GM23248 (cell line): ENCODE results near the gene ARHGAP26. TPM values are rescaled to one million over a fixed set of nuclear protein-coding genes. Genes with fewer than 3 reads are reported as not detected.
A peak's percentile ranks its signal among the peaks of the same experiment; 100 is the strongest.

Source experiments
- DNase-seq: peaks from one replicate; pipeline ENCODE4 v3.0.0-alpha.2; 2015
- H2AFZ ChIP-seq: fragments of 200-600 bp; sonication (generic); 2 replicates; pipeline ENCODE4 v1.6.1; 2016; ENCODE audit warnings: antibody characterized with exemption
- H3F3A ChIP-seq: fragments of 200-600 bp; sonication (generic); 2 replicates; pipeline ENCODE4 v1.6.1; 2016; ENCODE audit warnings: mild to moderate bottlenecking, antibody characterized with exemption, mixed run types; ENCODE audit not compliant: insufficient read depth
- H3K27ac ChIP-seq: fragments of 200-600 bp; sonication (generic); 2 replicates; pipeline ENCODE4 v1.5.1; 2016; ENCODE audit warnings: mild to moderate bottlenecking
- H3K27me3 ChIP-seq: fragments of 200-600 bp; sonication (generic); replicated peaks from 2 replicates; pipeline ENCODE4 v1.6.1; 2016; ENCODE audit warnings: mild to moderate bottlenecking; ENCODE audit not compliant: insufficient read depth
- H3K36me3 ChIP-seq: fragments of 200-600 bp; sonication (generic); 2 replicates; pipeline ENCODE4 v1.6.1; 2016; ENCODE audit warnings: low read depth, mild to moderate bottlenecking
- H3K4me1 ChIP-seq: fragments of 200-600 bp; sonication (generic); 2 replicates; pipeline ENCODE4 v1.6.1; 2016; ENCODE audit warnings: mild to moderate bottlenecking; ENCODE audit not compliant: insufficient read depth
- H3K4me2 ChIP-seq: fragments of 200-600 bp; sonication (generic); one replicate; pipeline ENCODE4 v1.6.1; 2016; ENCODE audit warnings: mild to moderate bottlenecking; ENCODE audit not compliant: unreplicated experiment
- H3K4me3 ChIP-seq: fragments of 200-600 bp; sonication (generic); 2 replicates; pipeline ENCODE4 v1.5.1; 2016; ENCODE audit warnings: mild to moderate bottlenecking
- H3K79me2 ChIP-seq: fragments of 200-600 bp; sonication (generic); 2 replicates; pipeline ENCODE4 v1.6.1; 2016; ENCODE audit warnings: mild to moderate bottlenecking; ENCODE audit not compliant: insufficient read depth
- H3K9ac ChIP-seq: fragments of 200-600 bp; sonication (generic); 2 replicates; pipeline ENCODE4 v1.6.1; 2016; ENCODE audit warnings: mild to moderate bottlenecking
- H3K9me2 ChIP-seq: fragments of 200-600 bp; sonication (generic); 2 replicates; pipeline ENCODE4 v1.6.1; 2016; ENCODE audit warnings: mixed run types, mild to moderate bottlenecking, moderate library complexity; ENCODE audit not compliant: insufficient read depth
- H3K9me3 ChIP-seq: fragments of 200-600 bp; sonication (generic); one replicate; pipeline ENCODE4 v1.6.1; 2017; ENCODE audit warnings: low read depth
- H4K20me1 ChIP-seq: fragments of 200-600 bp; sonication (generic); 2 replicates; pipeline ENCODE4 v1.6.0; 2016; ENCODE audit not compliant: insufficient read depth
- EZH2 ChIP-seq: fragments of 200-600 bp; sonication (generic); IDR thresholded peaks from 2 replicates; pipeline ENCODE4 v1.6.1; 2018; ENCODE audit warnings: antibody characterized with exemption, mild to moderate bottlenecking; ENCODE audit not compliant: insufficient read depth, poor library complexity, severe bottlenecking
- EZH2phosphoT487 ChIP-seq: fragments of 200-600 bp; sonication (generic); IDR thresholded peaks from 2 replicates; pipeline ENCODE4 v1.6.1; 2018; ENCODE audit warnings: antibody characterized with exemption, moderate library complexity, mild to moderate bottlenecking, low read depth; ENCODE audit not compliant: insufficient read depth
- WGBS, 2 experiments: methylation state at CpG; one replicate each; pipeline ENCODE4 v1.1.6; 2015 to 2017; ENCODE audit warnings: low lambda C conversion rate in 2 of 2, low coverage in 1 of 2; ENCODE audit errors: missing lambda C conversion rate in 2 of 2; 5-methylcytosine and 5-hydroxymethylcytosine counted together
- in situ Hi-C: fragments of 300-500 bp; cut with MboI; formaldehyde crosslinking; loops from 2 replicates; pipeline ENCODE4 v1.15.0; 2020
- polyA plus RNA-seq: library from polyadenylated mRNA; unstranded; fragments of >200 nt; fragmentation: Nextera tagmentation; extraction: Ambion mirVana; gene quantifications from 2 replicates; pipeline ENCODE4 v1.2.1, GENCODE V29; 2016
- total RNA-seq: library from RNA; depleted of rRNA; stranded (reverse); fragments of >200 nt; shearing (Covaris generic); gene quantifications from 2 replicates; pipeline ENCODE4 v1.2.3, GENCODE V29; 2014

The ARHGAP26 gene
- total and polyA plus RNA-seq, 2 experiments from 2014 or later = 1.6 to 1.7 TPM

DNA sequence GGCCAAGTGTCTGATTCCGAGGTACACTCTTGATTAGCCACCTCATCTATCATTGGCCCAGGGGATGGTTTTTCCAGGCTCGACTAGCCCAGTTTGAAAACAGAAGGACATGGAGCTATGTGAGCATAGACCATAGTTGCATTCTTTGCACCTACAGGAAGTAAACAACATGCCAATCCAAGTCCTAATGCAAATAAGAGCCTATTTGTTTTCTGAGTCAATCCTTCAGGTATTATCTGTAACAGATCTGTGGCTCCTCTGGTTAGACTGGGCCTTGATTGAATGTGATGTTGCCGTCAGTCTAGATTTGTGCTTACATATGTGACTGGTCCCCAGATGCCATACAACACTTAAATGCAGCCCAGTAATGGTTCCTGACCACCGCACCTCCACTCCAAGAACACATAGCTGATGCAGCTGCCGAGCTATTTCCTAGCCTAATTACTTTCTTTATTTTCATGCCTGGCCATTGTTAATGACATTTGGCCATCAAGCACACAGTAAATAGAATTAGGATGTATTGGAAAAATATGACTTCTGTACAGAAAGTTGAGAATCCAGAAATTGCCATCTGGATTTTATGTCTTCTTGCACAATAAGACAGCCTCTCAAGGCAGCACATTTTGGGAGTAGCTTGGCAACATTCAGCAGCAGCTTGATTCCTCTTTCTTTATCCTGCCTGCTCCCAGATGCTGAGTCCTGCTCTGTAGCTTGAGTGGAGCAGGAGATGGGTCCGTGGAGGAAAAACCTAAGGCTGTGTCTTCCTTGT is 29.5 kb upstream of the ARHGAP26 start:
- Histone ChIP-seq H3K4me1 (peaks cover 16% of the 10 kb centered on the region), H3F3A (peaks cover 4% of the 10 kb centered on the region; the same call in 1 of the 2 replicates), H3K27ac (no peak overlapping the region), H3K79me2 (no peaks in the 10 kb centered on the region), H3K9me3 (no peaks in the 10 kb centered on the region), H3K9ac (no peak overlapping the region), H4K20me1 (no peaks in the 10 kb centered on the region), H2AFZ (0 out of 2 replicates have a peak overlapping the region, but pooled peaks have one; percentile 13), H3K36me3 (no peaks in the 10 kb centered on the region), H3K9me2 (no peaks in the 10 kb centered on the region), H3K4me3 (no peak overlapping the region), H3K4me2 (no peak overlapping the region), H3K27me3 (no peaks in the 10 kb centered on the region)
- TF ChIP-seq EZH2 = no peak
- TF ChIP-seq EZH2phosphoT487 = no peak
- WGBS, 2 experiments = 42 to 43% methylated on average over 6 of the region's 6 CpGs
- in situ Hi-C loops = no loop called here
- peak; percentile 56 for DNase-seq

DNA sequence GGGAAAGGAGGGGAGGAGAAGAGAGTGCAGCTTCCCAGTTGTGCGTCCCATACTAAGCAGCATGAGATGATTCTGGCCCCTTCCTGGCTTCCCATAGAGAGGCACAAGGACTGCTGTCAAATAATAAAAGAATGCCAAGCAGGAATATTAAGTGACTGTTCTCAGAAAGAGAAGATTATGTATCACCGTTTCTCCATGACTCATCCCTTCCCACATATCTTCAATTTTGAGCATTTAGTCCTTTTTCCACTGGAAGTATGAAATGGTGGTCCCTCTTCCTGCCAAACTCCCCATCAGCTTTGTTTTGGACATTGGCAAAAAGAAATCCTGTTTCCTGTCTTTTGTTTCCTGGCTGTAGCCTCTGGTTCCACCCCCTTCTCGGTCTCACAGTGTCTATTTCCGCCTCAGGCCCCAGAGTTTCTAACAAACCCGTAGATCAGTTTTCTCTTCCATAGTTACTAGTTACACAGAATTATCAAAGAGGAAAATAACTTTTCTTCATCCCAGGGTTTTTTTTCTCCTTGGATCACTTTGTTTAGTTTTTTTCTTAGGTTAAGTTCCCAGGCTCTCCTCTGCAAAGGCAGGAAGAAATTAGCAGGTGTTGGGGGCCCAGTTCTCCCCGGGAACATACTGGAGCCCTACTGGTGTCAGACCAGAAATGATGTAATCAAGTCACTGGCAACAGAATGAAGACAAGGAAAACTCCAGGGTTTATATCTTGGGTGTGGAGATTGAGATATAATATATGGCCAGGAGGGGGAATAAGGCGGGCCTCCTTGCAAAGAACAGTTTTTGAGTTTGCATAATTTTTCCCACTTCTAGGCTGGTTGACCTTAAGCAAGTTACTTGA is 26.4 kb upstream of the ARHGAP26 start:
- in situ Hi-C loops = no loop called here
- TF ChIP-seq EZH2 = no peak
- no peak for TF ChIP-seq EZH2phosphoT487
- peak overlapping the region; percentile 17; the same call in 1 of the 2 replicates for H3K9ac ChIP-seq
- H3K79me2 ChIP-seq = no peaks in the 10 kb centered on the region
- peak; percentile 72 for DNase-seq
- H3F3A ChIP-seq = peaks cover 29% of the 10 kb centered on the region
- no peaks in the 10 kb centered on the region for H3K9me3 ChIP-seq
- no peaks in the 10 kb centered on the region for H4K20me1 ChIP-seq
- H3K9me2 ChIP-seq = no peaks in the 10 kb centered on the region
- WGBS, 2 experiments = 19 to 20% methylated on average over 7 of the region's 7 CpGs
- H3K36me3 ChIP-seq = no peaks in the 10 kb centered on the region
- no peaks in the 10 kb centered on the region for H3K27me3 ChIP-seq
- H3K4me3 ChIP-seq = peak overlapping the region; percentile 3; the same call in 1 of the 2 replicates
- H3K4me1 ChIP-seq = peaks cover 42% of the 10 kb centered on the region
- peak overlapping the region; percentile 38 for H3K4me2 ChIP-seq
- H2AFZ ChIP-seq = peak overlapping the region; percentile 81
- H3K27ac ChIP-seq = peak overlapping the region; percentile 38

DNA sequence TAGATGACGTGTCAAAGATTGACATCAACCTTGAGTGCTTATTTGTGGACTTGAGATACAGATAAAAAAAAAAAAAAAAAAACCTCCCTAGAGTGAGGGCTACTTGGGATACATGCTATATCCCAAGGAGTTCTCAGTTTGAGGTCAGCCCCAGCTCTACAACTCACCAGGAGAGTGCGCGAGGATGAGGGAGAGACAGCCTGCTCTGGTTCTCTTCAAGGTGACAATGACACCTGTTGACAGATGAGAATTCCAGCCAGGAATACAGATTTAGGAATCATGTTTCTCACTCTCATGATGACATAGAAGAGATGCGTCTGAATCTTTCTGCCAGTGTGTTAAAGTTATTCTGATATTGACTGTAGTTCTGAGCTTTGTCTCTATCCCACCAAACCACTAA is 24.9 kb upstream of the ARHGAP26 start:
- Histone ChIP-seq H4K20me1 (no peaks in the 10 kb centered on the region), H3F3A (peaks cover 39% of the 10 kb centered on the region), H3K27me3 (no peaks in the 10 kb centered on the region), H3K4me3 (no peak overlapping the region), H3K4me2 (no peak overlapping the region), H3K79me2 (no peaks in the 10 kb centered on the region), H3K9me3 (no peaks in the 10 kb centered on the region), H3K9ac (no peak overlapping the region), H3K9me2 (no peaks in the 10 kb centered on the region), H3K27ac (no peak overlapping the region), H3K4me1 (peaks cover 52% of the 10 kb centered on the region), H2AFZ (no peak overlapping the region), H3K36me3 (no peaks in the 10 kb centered on the region)
- WGBS, 2 experiments = 96 to 99% methylated on average over 4 of the region's 4 CpGs
- in situ Hi-C loops = no loop called here
- TF ChIP-seq EZH2 (no peak), EZH2phosphoT487 (no peak)
- DNase-seq = no peak
